Mucosa of stomach (tissue), 1 donor: Measurements from ENCODE around the gene TCL1A.
"Not testable (repeated sequence)": the region's sequence is repeated elsewhere in the genome, so short reads cannot be mapped to it uniquely, and the experiment has no call there.

Experiments
- H3K27me3 ChIP-seq: one replicate; pipeline ENCODE4 v1.7.0; 2013; ENCODE audit warnings: mild to moderate bottlenecking, low read length; ENCODE audit not compliant: control insufficient read depth, insufficient read depth
- H3K36me3 ChIP-seq: one replicate; pipeline ENCODE4 v1.7.0; 2013; ENCODE audit warnings: low read length; ENCODE audit not compliant: control insufficient read depth, insufficient read depth
- H3K4me1 ChIP-seq: one replicate; pipeline ENCODE4 v1.7.0; 2013; ENCODE audit warnings: mild to moderate bottlenecking, low read length; ENCODE audit not compliant: control insufficient read depth, insufficient read depth
- H3K4me3 ChIP-seq: one replicate; pipeline ENCODE4 v1.7.0; 2013; ENCODE audit warnings: low read length
- H3K9ac ChIP-seq: one replicate; pipeline ENCODE4 v1.7.0; 2013; ENCODE audit warnings: mild to moderate bottlenecking, low read length, moderate library complexity
- H3K9me3 ChIP-seq: one replicate; pipeline ENCODE4 v1.7.0; 2013; ENCODE audit warnings: mild to moderate bottlenecking, low read length, moderate library complexity; ENCODE audit not compliant: control insufficient read depth
- donor health status: Pancreatic carcinoma.

The TCL1A gene

GRCh38 chr14:95730126-95730525 is 16.2 kb upstream of the TCL1A start:
- H3K4me3 ChIP-seq, result no peak overlapping the region
- H3K4me1 ChIP-seq, result no peaks in the 10 kb centered on the region
- H3K36me3 ChIP-seq, result no peaks in the 10 kb centered on the region
- H3K27me3 ChIP-seq, result no peaks in the 10 kb centered on the region
- H3K9me3 ChIP-seq, result no peaks in the 10 kb centered on the region
- H3K9ac ChIP-seq, result no peak overlapping the region

GRCh38 chr14:95729402-95730028 is 15.6 kb upstream of the TCL1A start:
- not testable (repeated sequence) for H3K4me1 ChIP-seq, H3K9me3 ChIP-seq, H3K27me3 ChIP-seq, H3K4me3 ChIP-seq, H3K36me3 ChIP-seq, H3K9ac ChIP-seq

GRCh38 chr14:95727056-95727700 is 13.3 kb upstream of the TCL1A start:
- no peaks in the 10 kb centered on the region for H3K27me3 ChIP-seq
- no peaks in the 10 kb centered on the region for H3K4me1 ChIP-seq
- H3K9me3 ChIP-seq, result no peaks in the 10 kb centered on the region
- no peak overlapping the region for H3K9ac ChIP-seq
- H3K4me3 ChIP-seq, result no peak overlapping the region
- no peaks in the 10 kb centered on the region for H3K36me3 ChIP-seq

- Histone ChIP-seq H3K4me1 (no peaks in the 10 kb centered on the region), H3K27me3 (no peaks in the 10 kb centered on the region), H3K36me3 (no peaks in the 10 kb centered on the region), H3K9ac (no peak overlapping the region), H3K4me3 (no peak overlapping the region), H3K9me3 (no peaks in the 10 kb centered on the region)
Observed at GRCh38 chr14:95725685-95726336, 11.9 kb upstream of the TCL1A start.

GRCh38 chr14:95722525-95723190 is 8.7 kb upstream of the TCL1A start:
- H3K27me3 ChIP-seq, result no peaks in the 10 kb centered on the region
- no peak overlapping the region for H3K4me3 ChIP-seq
- H3K9me3 ChIP-seq, result no peaks in the 10 kb centered on the region
- no peaks in the 10 kb centered on the region for H3K4me1 ChIP-seq
- no peak overlapping the region for H3K9ac ChIP-seq
- no peaks in the 10 kb centered on the region for H3K36me3 ChIP-seq

GRCh38 chr14:95712398-95712797 is 1.5 kb downstream of the TCL1A start:
- H3K36me3 ChIP-seq, result no peaks in the 10 kb centered on the region
- no peaks in the 10 kb centered on the region for H3K9me3 ChIP-seq
- no peak overlapping the region for H3K9ac ChIP-seq
- H3K4me1 ChIP-seq, result no peaks in the 10 kb centered on the region
- no peak overlapping the region for H3K4me3 ChIP-seq
- peaks cover 8% of the 10 kb centered on the region for H3K27me3 ChIP-seq

- Histone ChIP-seq H3K9me3 (no peaks in the 10 kb centered on the region), H3K9ac (no peak overlapping the region), H3K27me3 (peaks cover 8% of the 10 kb centered on the region), H3K4me1 (no peaks in the 10 kb centered on the region), H3K4me3 (no peak overlapping the region), H3K36me3 (no peaks in the 10 kb centered on the region)
Observed at GRCh38 chr14:95711476-95712176, 2.3 kb downstream of the TCL1A start.

GRCh38 chr14:95710106-95710505 is 3.8 kb downstream of the TCL1A start:
- H3K36me3 ChIP-seq, result no peaks in the 10 kb centered on the region
- peaks cover 8% of the 10 kb centered on the region for H3K27me3 ChIP-seq
- H3K9ac ChIP-seq, result no peak overlapping the region
- H3K4me3 ChIP-seq, result no peak overlapping the region
- H3K9me3 ChIP-seq, result no peaks in the 10 kb centered on the region
- no peaks in the 10 kb centered on the region for H3K4me1 ChIP-seq

GRCh38 chr14:95707327-95707726 is 6.6 kb downstream of the TCL1A start:
- no peaks in the 10 kb centered on the region for H3K4me1 ChIP-seq
- no peak overlapping the region for H3K4me3 ChIP-seq
- no peaks in the 10 kb centered on the region for H3K36me3 ChIP-seq
- H3K9me3 ChIP-seq, result no peaks in the 10 kb centered on the region
- H3K9ac ChIP-seq, result no peak overlapping the region
- no peaks in the 10 kb centered on the region for H3K27me3 ChIP-seq

GRCh38 chr14:95705518-95705917 is 8.4 kb downstream of the TCL1A start:
- Histone ChIP-seq H3K4me3 (no peak overlapping the region), H3K4me1 (no peaks in the 10 kb centered on the region), H3K9me3 (no peaks in the 10 kb centered on the region), H3K36me3 (no peaks in the 10 kb centered on the region), H3K27me3 (no peaks in the 10 kb centered on the region), H3K9ac (no peak overlapping the region)

GRCh38 chr14:95703805-95704204 is 10.1 kb downstream of the TCL1A start:
- H3K4me3 ChIP-seq, result no peak overlapping the region
- H3K36me3 ChIP-seq, result no peaks in the 10 kb centered on the region
- no peak overlapping the region for H3K9ac ChIP-seq
- H3K27me3 ChIP-seq, result no peaks in the 10 kb centered on the region
- no peaks in the 10 kb centered on the region for H3K4me1 ChIP-seq
- no peaks in the 10 kb centered on the region for H3K9me3 ChIP-seq

GRCh38 chr14:95703341-95703740 is 10.6 kb downstream of the TCL1A start:
- Histone ChIP-seq H3K4me3 (no peak overlapping the region), H3K9me3 (no peaks in the 10 kb centered on the region), H3K27me3 (no peaks in the 10 kb centered on the region), H3K4me1 (no peaks in the 10 kb centered on the region), H3K9ac (no peak overlapping the region), H3K36me3 (no peaks in the 10 kb centered on the region)
